Ectodermal cell (in vitro differentiated cells): ENCODE measurements around the gene UGGT2. TPM values are rescaled to one million over a fixed set of nuclear protein-coding genes. Genes with fewer than 3 reads are reported as not detected.

Experiments used
- H3K27ac ChIP-seq: 2 replicates; pipeline ENCODE4 v1.7.0; 2013; ENCODE audit warnings: mild to moderate bottlenecking, low read depth, low read length; ENCODE audit not compliant: insufficient read depth, poor library complexity, severe bottlenecking
- H3K27me3 ChIP-seq: 2 replicates; pipeline ENCODE4 v1.7.0; 2013; ENCODE audit warnings: mild to moderate bottlenecking, low read length; ENCODE audit not compliant: insufficient read depth, control insufficient read depth, poor library complexity, severe bottlenecking
- H3K36me3 ChIP-seq: one replicate; pipeline ENCODE4 v1.7.0; 2013; ENCODE audit warnings: low read length; ENCODE audit not compliant: control insufficient read depth, insufficient read depth
- H3K4me1 ChIP-seq: one replicate; pipeline ENCODE4 v1.7.0; 2013; ENCODE audit warnings: low read length; ENCODE audit not compliant: control insufficient read depth, insufficient read depth
- H3K4me3 ChIP-seq: 2 replicates; pipeline ENCODE4 v1.7.0; 2013; ENCODE audit warnings: low read depth, low read length, control low read depth; ENCODE audit not compliant: insufficient read depth
- H3K9me3 ChIP-seq: 2 replicates; pipeline ENCODE4 v1.7.0; 2013; ENCODE audit warnings: mild to moderate bottlenecking, low read length, moderate library complexity; ENCODE audit not compliant: control insufficient read depth
- WGBS, 2 experiments: methylation state at CpG; one replicate each; pipeline ENCODE4 v1.1.7; 2013; ENCODE audit warnings: missing lambda C conversion rate in 2 of 2; 5-methylcytosine and 5-hydroxymethylcytosine counted together
- polyA plus RNA-seq, 4 experiments: library from polyadenylated mRNA; stranded (reverse); fragments of 50-300 nt; gene quantifications; one replicate each; pipeline ENCODE4 v1.2.3, GENCODE V29; 2013

Gene UGGT2
- polyA plus RNA-seq (2013, experiment 1 of 4) = 45.5 TPM
- polyA plus RNA-seq (2013, experiment 2 of 4) = 41.0 TPM
- polyA plus RNA-seq (2013, experiment 3 of 4) = 30.7 TPM
- 38.0 TPM for polyA plus RNA-seq (2013, experiment 4 of 4)

- no peaks in the 10 kb centered on the region for H3K27me3 ChIP-seq
- H3K9me3 ChIP-seq = no peaks in the 10 kb centered on the region
- peak within 1 kb of the TSS; percentile 82 for H3K4me3 ChIP-seq
- H3K27ac ChIP-seq = peak within 1 kb of the TSS; percentile 50
- 0% methylated on average over 77 of the region's 77 CpGs for WGBS, 2 experiments
- H3K4me1 ChIP-seq = no peaks in the 10 kb centered on the region
- H3K36me3 ChIP-seq = no peaks in the 10 kb centered on the region
Observed at GRCh38 chr13:96053003-96053703, at the start of gene UGGT2. Gene UGGT2 (minus strand): TSS chr13:96053401. CDS start chr13:96053312, 89 bp downstream.

- H3K9me3 ChIP-seq = no peaks in the 10 kb centered on the region
- H3K36me3 ChIP-seq = no peaks in the 10 kb centered on the region
- H3K4me3 ChIP-seq = no peak overlapping the region
- 89 to 92% methylated on average over 3 to 4 of the region's 4 CpGs for WGBS, 2 experiments
- H3K27me3 ChIP-seq = peaks cover 3% of the 10 kb centered on the region
- no peaks in the 10 kb centered on the region for H3K4me1 ChIP-seq
- no peak overlapping the region for H3K27ac ChIP-seq
Observed at GRCh38 chr13:96100457-96101220, 47.4 kb upstream of the UGGT2 start.

GRCh38 chr13:96093296-96094006 is 40.2 kb upstream of the UGGT2 start:
- no peak overlapping the region for H3K4me3 ChIP-seq

DNA sequence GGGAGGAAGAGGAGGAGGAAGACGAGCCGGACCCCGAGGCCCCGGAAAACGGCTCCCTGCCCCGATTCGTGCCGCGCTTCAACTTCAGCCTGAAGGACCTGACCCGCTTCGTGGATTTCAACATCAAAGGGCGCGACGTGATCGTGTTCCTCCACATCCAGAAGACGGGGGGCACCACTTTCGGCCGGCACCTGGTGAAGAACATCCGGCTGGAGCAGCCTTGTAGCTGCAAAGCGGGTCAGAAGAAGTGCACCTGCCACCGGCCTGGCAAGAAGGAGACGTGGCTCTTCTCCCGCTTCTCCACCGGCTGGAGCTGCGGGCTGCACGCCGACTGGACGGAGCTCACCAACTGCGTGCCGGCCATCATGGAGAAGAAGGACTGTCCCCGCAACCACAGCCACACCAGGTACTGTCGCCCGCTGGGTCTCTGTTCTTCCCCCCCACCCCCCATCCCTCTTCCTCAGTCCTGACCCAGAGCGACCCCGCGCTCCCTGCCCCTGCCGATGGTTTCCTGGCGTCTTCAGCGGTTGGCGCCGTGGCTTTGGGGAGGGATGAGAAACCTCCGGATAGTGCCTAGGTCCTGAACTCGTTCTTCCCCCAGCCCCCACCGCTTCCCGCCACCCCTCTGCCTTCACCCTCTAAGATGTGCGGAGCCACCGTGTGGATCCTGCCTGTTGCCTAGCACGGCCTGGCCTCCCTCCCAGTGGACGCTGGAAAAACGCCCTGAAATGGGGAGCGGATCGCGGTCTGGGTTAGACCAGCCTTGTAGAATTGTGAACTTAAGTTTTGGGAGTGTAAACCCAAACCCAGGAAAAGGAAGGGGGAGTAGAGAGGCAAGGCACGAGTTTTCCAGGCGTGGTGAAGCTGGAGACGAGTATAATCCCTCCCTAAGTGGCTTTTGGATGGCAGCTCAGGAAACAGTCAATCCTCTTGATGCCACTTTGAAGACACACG is 38.2 kb upstream of the UGGT2 start:
- Histone ChIP-seq H3K36me3 (no peaks in the 10 kb centered on the region), H3K27ac (no peak overlapping the region), H3K4me1 (peaks cover 8% of the 10 kb centered on the region), H3K9me3 (no peaks in the 10 kb centered on the region), H3K27me3 (peaks cover 80% of the 10 kb centered on the region), H3K4me3 (peak overlapping the region; percentile 38)
- WGBS, 2 experiments = 1% methylated on average over 57 of the region's 57 CpGs

More at GRCh38 chr13:96093296-96094006, 40.2 kb upstream of the UGGT2 start:
- no peaks in the 10 kb centered on the region for H3K36me3 ChIP-seq
- no peaks in the 10 kb centered on the region for H3K9me3 ChIP-seq
- H3K27me3 ChIP-seq = peaks cover 62% of the 10 kb centered on the region
- H3K27ac ChIP-seq = no peak overlapping the region
- peaks cover 8% of the 10 kb centered on the region for H3K4me1 ChIP-seq

- H3K27ac ChIP-seq = no peak overlapping the region
- no peaks in the 10 kb centered on the region for H3K9me3 ChIP-seq
- peaks cover 80% of the 10 kb centered on the region for H3K27me3 ChIP-seq
- H3K36me3 ChIP-seq = no peaks in the 10 kb centered on the region
- peaks cover 9% of the 10 kb centered on the region for H3K4me1 ChIP-seq
- H3K4me3 ChIP-seq = peak overlapping the region; percentile 49
- 0% methylated on average over 133 of the region's 133 CpGs for WGBS, 2 experiments
Observed at GRCh38 chr13:96090240-96091101, 37.3 kb upstream of the UGGT2 start.

- 1% methylated on average over 35 of the region's 35 CpGs for WGBS, 2 experiments
- H3K4me3 ChIP-seq = peak within 1 kb of the TSS; percentile 49
- no peak within 1 kb of the TSS for H3K27ac ChIP-seq
- H3K36me3 ChIP-seq = no peaks in the 10 kb centered on the region
- peaks cover 79% of the 10 kb centered on the region for H3K27me3 ChIP-seq
- H3K9me3 ChIP-seq = no peaks in the 10 kb centered on the region
- H3K4me1 ChIP-seq = peaks cover 14% of the 10 kb centered on the region
Observed at GRCh38 chr13:96089749-96090239, 36.6 kb upstream of the UGGT2 start, which contains the start of gene HS6ST3. Gene HS6ST3 (plus strand): TSS chr13:96090107.

- 67 to 83% methylated on average over 4 of the region's 4 CpGs for WGBS, 2 experiments
- Histone ChIP-seq H3K27me3 (peaks cover 72% of the 10 kb centered on the region), H3K36me3 (no peaks in the 10 kb centered on the region), H3K9me3 (no peaks in the 10 kb centered on the region), H3K4me3 (no peak overlapping the region), H3K27ac (no peak overlapping the region), H3K4me1 (peaks cover 14% of the 10 kb centered on the region)
Observed at GRCh38 chr13:96089139-96089538, 35.9 kb upstream of the UGGT2 start.

DNA sequence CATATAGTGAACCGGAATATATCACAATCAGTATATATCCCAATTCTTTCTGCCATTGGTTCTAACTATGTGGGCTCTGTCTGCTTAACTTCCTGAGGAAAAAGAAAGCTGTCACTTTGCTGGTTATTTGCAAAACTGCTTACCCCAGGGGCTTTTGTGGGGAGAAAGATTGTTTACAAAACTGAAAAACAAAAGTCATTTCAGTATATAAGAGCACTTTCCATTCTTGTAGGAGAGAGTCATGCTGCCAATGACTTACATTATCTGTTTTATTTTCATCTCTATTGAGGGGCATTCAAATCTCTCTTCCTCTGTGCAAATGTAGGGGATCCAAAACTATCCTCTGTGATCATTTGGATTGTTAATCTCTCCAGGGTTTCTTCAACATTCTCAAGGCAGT is 33.5 kb upstream of the UGGT2 start:
- H3K27ac ChIP-seq = no peak overlapping the region
- H3K9me3 ChIP-seq = no peaks in the 10 kb centered on the region
- WGBS, 2 experiments = 75 to 100% methylated on average over 1 of the region's 1 CpG
- H3K4me3 ChIP-seq = no peak overlapping the region
- H3K27me3 ChIP-seq = peaks cover 48% of the 10 kb centered on the region
- no peaks in the 10 kb centered on the region for H3K36me3 ChIP-seq
- H3K4me1 ChIP-seq = peaks cover 12% of the 10 kb centered on the region

- Histone ChIP-seq H3K27me3 (peaks cover 10% of the 10 kb centered on the region), H3K4me3 (no peak overlapping the region), H3K9me3 (no peaks in the 10 kb centered on the region), H3K27ac (no peak overlapping the region), H3K36me3 (no peaks in the 10 kb centered on the region), H3K4me1 (peaks cover 6% of the 10 kb centered on the region)
Observed at GRCh38 chr13:96082640-96083039, 29.4 kb upstream of the UGGT2 start.
